HG03442 (cell line): ENCODE data around the gene ELMO3.

Source experiments
- ATAC-seq: cut with Tn5 transposase; IDR thresholded peaks from one replicate; pipeline ENCODE4 v1.9.1; 2021; ENCODE audit warnings: mild to moderate bottlenecking, moderate library complexity; ENCODE audit not compliant: unreplicated experiment

Gene ELMO3

GRCh38 chr16:67196881-67197280 lies 2.0 kb upstream of the ELMO3 start:
- ATAC-seq, result no peak

- ATAC-seq, result no peak
Measured at GRCh38 chr16:67197704-67198103, 1.2 kb upstream of the ELMO3 start.

GRCh38 chr16:67198238-67198734 lies 645 bp upstream of the ELMO3 start:
- ATAC-seq, result no peak

- ATAC-seq, result no peak
Measured at GRCh38 chr16:67199808-67200198, 872 bp downstream of the ELMO3 start.

- ATAC-seq, result no peak
Measured at GRCh38 chr16:67200491-67200890, 1.6 kb downstream of the ELMO3 start.

- no peak for ATAC-seq
Measured at GRCh38 chr16:67201411-67202345, 2.7 kb downstream of the ELMO3 start.

- no peak for ATAC-seq
Measured at GRCh38 chr16:67202426-67202825, 3.5 kb downstream of the ELMO3 start.

GRCh38 chr16:67202956-67203493 lies 4.1 kb downstream of the ELMO3 start:
- no peak for ATAC-seq

GRCh38 chr16:67204076-67204475 lies 5.1 kb downstream of the ELMO3 start:
- ATAC-seq, result no peak

GRCh38 chr16:67206129-67206837 lies 7.4 kb downstream of the ELMO3 start:
- ATAC-seq, result no peak

GRCh38 chr16:67206838-67207248 lies 7.9 kb downstream of the ELMO3 start:
- ATAC-seq, result no peak

- ATAC-seq, result no peak
Measured at GRCh38 chr16:67207249-67208091, 8.5 kb downstream of the ELMO3 start.

- no peak for ATAC-seq
Measured at GRCh38 chr16:67208154-67208896, 9.4 kb downstream of the ELMO3 start.

GRCh38 chr16:67209565-67209964 lies 10.6 kb downstream of the ELMO3 start:
- ATAC-seq, result no peak

GRCh38 chr16:67210069-67210937 lies 11.4 kb downstream of the ELMO3 start:
- no peak for ATAC-seq

- no peak for ATAC-seq
Measured at GRCh38 chr16:67211674-67212073, 12.7 kb downstream of the ELMO3 start.

GRCh38 chr16:67212766-67213165 lies 13.8 kb downstream of the ELMO3 start:
- ATAC-seq, result no peak

- no peak for ATAC-seq
Measured at GRCh38 chr16:67213197-67214019, 14.5 kb downstream of the ELMO3 start.
